MM.1S (cell line): ENCODE measurements around the gene DONSON.

ENCODE experiments used
- EZH2 ChIP-seq: fragments of 300-600 bp; sonication (generic); optimal IDR thresholded peaks from 2 replicates; pipeline ENCODE3; 2017; ENCODE audit warnings: low read depth, mild to moderate bottlenecking, antibody characterized with exemption, low read length, mixed read lengths
- EZH2phosphoT487 ChIP-seq: fragments of 300-600 bp; sonication (generic); IDR thresholded peaks from 2 replicates; pipeline ENCODE4 v1.6.1; 2018; ENCODE audit warnings: antibody characterized with exemption, low read length
- TF ChIP-seq, protein P1 (sequence below): fragments of 300-600 bp; sonication (generic); IDR thresholded peaks from 2 replicates; pipeline ENCODE4 v1.5.1; 2016; ENCODE audit warnings: antibody characterized with exemption, low read length, mixed read lengths

DNA sequence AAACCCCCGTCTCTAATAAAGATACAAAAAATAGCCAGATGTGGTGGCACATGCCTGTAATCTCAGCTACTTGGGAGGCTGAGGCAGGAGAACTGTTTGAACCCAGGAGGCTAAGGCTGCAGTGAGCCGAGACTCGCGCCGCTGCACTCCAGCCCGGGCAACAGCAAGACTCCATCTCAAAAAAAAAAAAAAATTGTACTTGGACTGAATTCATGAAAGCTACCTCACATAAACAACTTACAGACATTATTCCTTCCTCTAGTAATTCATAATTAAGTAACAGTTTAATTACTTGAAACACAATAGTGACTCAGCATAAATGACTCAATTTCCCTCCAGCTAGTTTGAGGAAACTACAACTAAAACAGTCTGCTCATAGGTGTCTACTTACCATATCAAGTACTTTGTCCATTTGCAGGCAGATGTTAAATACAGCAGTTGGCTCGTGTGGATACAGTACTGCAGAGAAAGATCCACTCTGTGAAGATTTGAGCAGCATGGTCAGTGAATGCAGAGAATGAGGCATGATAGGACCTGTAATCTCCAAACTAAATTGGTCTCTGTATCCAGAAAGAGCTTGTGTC lies 9.4 kb downstream of the DONSON start:
- TF ChIP-seq, protein P1, sequence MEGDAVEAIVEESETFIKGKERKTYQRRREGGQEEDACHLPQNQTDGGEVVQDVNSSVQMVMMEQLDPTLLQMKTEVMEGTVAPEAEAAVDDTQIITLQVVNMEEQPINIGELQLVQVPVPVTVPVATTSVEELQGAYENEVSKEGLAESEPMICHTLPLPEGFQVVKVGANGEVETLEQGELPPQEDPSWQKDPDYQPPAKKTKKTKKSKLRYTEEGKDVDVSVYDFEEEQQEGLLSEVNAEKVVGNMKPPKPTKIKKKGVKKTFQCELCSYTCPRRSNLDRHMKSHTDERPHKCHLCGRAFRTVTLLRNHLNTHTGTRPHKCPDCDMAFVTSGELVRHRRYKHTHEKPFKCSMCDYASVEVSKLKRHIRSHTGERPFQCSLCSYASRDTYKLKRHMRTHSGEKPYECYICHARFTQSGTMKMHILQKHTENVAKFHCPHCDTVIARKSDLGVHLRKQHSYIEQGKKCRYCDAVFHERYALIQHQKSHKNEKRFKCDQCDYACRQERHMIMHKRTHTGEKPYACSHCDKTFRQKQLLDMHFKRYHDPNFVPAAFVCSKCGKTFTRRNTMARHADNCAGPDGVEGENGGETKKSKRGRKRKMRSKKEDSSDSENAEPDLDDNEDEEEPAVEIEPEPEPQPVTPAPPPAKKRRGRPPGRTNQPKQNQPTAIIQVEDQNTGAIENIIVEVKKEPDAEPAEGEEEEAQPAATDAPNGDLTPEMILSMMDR, result no peak
- no peak for TF ChIP-seq EZH2phosphoT487
- TF ChIP-seq EZH2, result no peak
